ENCODE data around the gene THUMPD2.

Gene THUMPD2

DNA sequence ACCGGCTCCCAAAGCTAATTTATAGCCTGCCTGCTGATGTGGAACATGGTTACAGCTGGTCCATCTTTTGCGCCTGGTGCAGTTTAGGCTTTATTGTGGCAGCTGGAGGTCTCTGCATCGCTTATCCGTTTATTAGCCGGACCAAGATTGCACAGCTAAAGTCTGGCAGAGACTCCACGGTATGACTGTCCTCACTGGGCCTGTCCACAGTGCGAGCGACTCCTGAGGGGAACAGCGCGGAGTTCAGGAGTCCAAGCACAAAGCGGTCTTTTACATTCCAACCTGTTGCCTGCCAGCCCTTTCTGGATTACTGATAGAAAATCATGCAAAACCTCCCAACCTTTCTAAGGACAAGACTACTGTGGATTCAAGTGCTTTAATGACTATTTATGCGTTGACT lies 62.0 kb downstream of the THUMPD2 start:
- Histone ChIP-seq H3K36me3 (ENCODE audit: insufficient read depth, low read length) (no peaks in the 10 kb centered on the region), H3K4me2 (ENCODE audit: low read depth, low read length, poor library complexity, severe bottlenecking) (no peak overlapping the region), H3K4me1 (ENCODE audit: insufficient read depth, low read length, poor library complexity, severe bottlenecking) (no peaks in the 10 kb centered on the region), H3F3A (ENCODE audit: low read depth) (no peaks in the 10 kb centered on the region), H3K9me3 (ENCODE audit: insufficient read depth, low read depth, low read length) (no peaks in the 10 kb centered on the region), H3K9me2 (replicated peaks; ENCODE audit: low read depth, low read length) (no peaks in the 10 kb centered on the region), H3K27me3 (ENCODE audit: insufficient read depth, low read length, poor library complexity, severe bottlenecking) (peaks cover 5% of the 10 kb centered on the region), H2AFZ (ENCODE audit: low read length) (no peak overlapping the region), H3K79me2 (ENCODE audit: insufficient read depth, low read length) (no peaks in the 10 kb centered on the region), H4K20me1 (ENCODE audit: insufficient read depth, low read length, poor library complexity, severe bottlenecking) (no peaks in the 10 kb centered on the region), H3K9ac (ENCODE audit: low read depth, low read length, poor library complexity, severe bottlenecking) (no peak overlapping the region), H3K4me3 (ENCODE audit: low read length, poor library complexity, severe bottlenecking) (no peak overlapping the region)
- TF ChIP-seq, protein P1, sequence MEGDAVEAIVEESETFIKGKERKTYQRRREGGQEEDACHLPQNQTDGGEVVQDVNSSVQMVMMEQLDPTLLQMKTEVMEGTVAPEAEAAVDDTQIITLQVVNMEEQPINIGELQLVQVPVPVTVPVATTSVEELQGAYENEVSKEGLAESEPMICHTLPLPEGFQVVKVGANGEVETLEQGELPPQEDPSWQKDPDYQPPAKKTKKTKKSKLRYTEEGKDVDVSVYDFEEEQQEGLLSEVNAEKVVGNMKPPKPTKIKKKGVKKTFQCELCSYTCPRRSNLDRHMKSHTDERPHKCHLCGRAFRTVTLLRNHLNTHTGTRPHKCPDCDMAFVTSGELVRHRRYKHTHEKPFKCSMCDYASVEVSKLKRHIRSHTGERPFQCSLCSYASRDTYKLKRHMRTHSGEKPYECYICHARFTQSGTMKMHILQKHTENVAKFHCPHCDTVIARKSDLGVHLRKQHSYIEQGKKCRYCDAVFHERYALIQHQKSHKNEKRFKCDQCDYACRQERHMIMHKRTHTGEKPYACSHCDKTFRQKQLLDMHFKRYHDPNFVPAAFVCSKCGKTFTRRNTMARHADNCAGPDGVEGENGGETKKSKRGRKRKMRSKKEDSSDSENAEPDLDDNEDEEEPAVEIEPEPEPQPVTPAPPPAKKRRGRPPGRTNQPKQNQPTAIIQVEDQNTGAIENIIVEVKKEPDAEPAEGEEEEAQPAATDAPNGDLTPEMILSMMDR (conservative IDR thresholded peaks at IDR 0.05; ENCODE audit: low read length): no peak
- no peak for TF ChIP-seq EZH2phosphoT487 (IDR thresholded peaks at IDR 0.05; ENCODE audit: borderline replicate concordance)

DNA sequence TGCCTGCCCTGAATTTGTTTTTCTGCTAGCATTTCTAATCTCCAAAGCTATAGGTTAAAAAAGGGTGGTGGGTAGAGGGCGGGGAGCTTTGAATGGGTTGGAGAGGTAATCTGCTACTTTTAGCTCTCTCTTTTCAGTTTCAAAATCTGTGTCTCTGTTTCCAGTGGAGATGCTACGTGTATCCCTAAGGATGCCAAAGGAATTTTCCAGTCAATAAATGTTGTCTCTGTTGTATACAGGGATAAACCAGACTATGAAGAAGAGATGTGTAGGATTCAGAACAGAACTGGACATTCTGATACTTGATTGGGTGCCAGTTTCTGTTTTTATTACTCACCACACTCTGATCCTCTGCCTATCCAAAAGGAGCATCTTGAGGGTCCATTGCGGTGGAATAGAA lies 63.2 kb downstream of the THUMPD2 start:
- TF ChIP-seq, protein P1 (conservative IDR thresholded peaks at IDR 0.05; ENCODE audit: low read length): no peak
- TF ChIP-seq EZH2phosphoT487 (IDR thresholded peaks at IDR 0.05; ENCODE audit: borderline replicate concordance): no peak
- H3K9me2 ChIP-seq (replicated peaks; ENCODE audit: low read depth, low read length): no peaks in the 10 kb centered on the region
- no peaks in the 10 kb centered on the region for H3K36me3 ChIP-seq (ENCODE audit: insufficient read depth, low read length)
- no peaks in the 10 kb centered on the region for H3K9me3 ChIP-seq (ENCODE audit: insufficient read depth, low read depth, low read length)
- H2AFZ ChIP-seq (ENCODE audit: low read length): no peak overlapping the region
- H3K9ac ChIP-seq (ENCODE audit: low read depth, low read length, poor library complexity, severe bottlenecking): no peak overlapping the region
- no peaks in the 10 kb centered on the region for H4K20me1 ChIP-seq (ENCODE audit: insufficient read depth, low read length, poor library complexity, severe bottlenecking)
- H3K79me2 ChIP-seq (ENCODE audit: insufficient read depth, low read length): no peaks in the 10 kb centered on the region
- no peak overlapping the region for H3K4me3 ChIP-seq (ENCODE audit: low read length, poor library complexity, severe bottlenecking)
- H3F3A ChIP-seq (ENCODE audit: low read depth): no peaks in the 10 kb centered on the region
- H3K27me3 ChIP-seq (ENCODE audit: insufficient read depth, low read length, poor library complexity, severe bottlenecking): peaks cover 5% of the 10 kb centered on the region
- H3K4me2 ChIP-seq (ENCODE audit: low read depth, low read length, poor library complexity, severe bottlenecking): no peak overlapping the region
- H3K4me1 ChIP-seq (ENCODE audit: insufficient read depth, low read length, poor library complexity, severe bottlenecking): no peaks in the 10 kb centered on the region

DNA sequence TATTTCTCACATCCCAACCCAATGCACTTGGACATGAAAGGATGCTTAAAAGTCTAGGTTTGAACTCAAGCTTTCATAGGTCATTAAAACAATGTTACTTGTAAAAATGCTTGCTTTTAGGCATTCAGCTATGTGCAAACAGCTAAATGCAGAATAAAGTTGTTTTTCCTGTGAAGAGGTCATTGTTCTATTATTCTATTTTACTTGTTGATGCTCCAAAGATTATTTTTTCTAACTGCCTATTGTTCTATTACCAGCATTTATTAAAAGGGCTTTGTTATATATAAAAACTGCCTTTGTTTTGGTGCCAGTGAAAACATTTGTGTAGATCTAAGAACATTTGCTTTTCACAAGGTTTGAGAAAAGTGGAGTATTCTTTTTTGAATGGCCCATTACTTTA lies 64.0 kb downstream of the THUMPD2 start:
- H3K4me1 ChIP-seq (ENCODE audit: insufficient read depth, low read length, poor library complexity, severe bottlenecking): no peaks in the 10 kb centered on the region
- H2AFZ ChIP-seq (ENCODE audit: low read length): no peak overlapping the region
- TF ChIP-seq, protein P1 (conservative IDR thresholded peaks at IDR 0.05; ENCODE audit: low read length): no peak
- TF ChIP-seq EZH2phosphoT487 (IDR thresholded peaks at IDR 0.05; ENCODE audit: borderline replicate concordance): no peak
- H4K20me1 ChIP-seq (ENCODE audit: insufficient read depth, low read length, poor library complexity, severe bottlenecking): no peaks in the 10 kb centered on the region
- no peaks in the 10 kb centered on the region for H3K79me2 ChIP-seq (ENCODE audit: insufficient read depth, low read length)
- H3K9ac ChIP-seq (ENCODE audit: low read depth, low read length, poor library complexity, severe bottlenecking): no peak overlapping the region
- H3K9me2 ChIP-seq (replicated peaks; ENCODE audit: low read depth, low read length): no peaks in the 10 kb centered on the region
- H3K9me3 ChIP-seq (ENCODE audit: insufficient read depth, low read depth, low read length): no peaks in the 10 kb centered on the region
- H3K4me3 ChIP-seq (ENCODE audit: low read length, poor library complexity, severe bottlenecking): no peak overlapping the region
- H3K27me3 ChIP-seq (ENCODE audit: insufficient read depth, low read length, poor library complexity, severe bottlenecking): peaks cover 5% of the 10 kb centered on the region
- H3K36me3 ChIP-seq (ENCODE audit: insufficient read depth, low read length): no peaks in the 10 kb centered on the region
- no peak overlapping the region for H3K4me2 ChIP-seq (ENCODE audit: low read depth, low read length, poor library complexity, severe bottlenecking)
- no peaks in the 10 kb centered on the region for H3F3A ChIP-seq (ENCODE audit: low read depth)
